Left cardiac atrium (tissue), 4 donors: ENCODE measurements around the gene ING1. TPM values are rescaled to one million over a fixed set of nuclear protein-coding genes. Genes with fewer than 3 reads are reported as not detected.
"Not testable (repeated sequence)": the region's sequence is repeated elsewhere in the genome, so short reads cannot be mapped to it uniquely, and the experiment has no call there.

ENCODE experiments used
- ATAC-seq, 2 donors: fragments of 200-7000 bp; cut with Tn5 transposase; one replicate each; pipeline ENCODE4 v1.9.1; 2020; ENCODE audit warnings: mild to moderate bottlenecking in 2 of 2, moderate library complexity in 2 of 2
- DNase-seq: peaks from one replicate; pipeline ENCODE4 v3.0.0-alpha.2; 2020
- intact Hi-C, 2 donors: fragments of 100-400 bp; cut with DNase I; formaldehyde crosslinking; loops; one replicate each; pipeline versions ENCODE4 v1.14.1 to v1.15.1; 2022 to 2023
- total RNA-seq, 2 donors: library from RNA; stranded (reverse); fragmentation: NEBNext Ultra II Directional; extraction: Animal tissue kit (Norgen Biotek cat#: 25700); gene quantifications; one replicate each; pipeline ENCODE4 v1.2.1, GENCODE V29; 2021
- donor health status: DM: no; HTN: yes; CAD: no.
- donor health status: DM: no; HTN: yes; CAD: no; lungs with severe emphysema.
- donor health status: DM: yes; HTN: yes; CAD: no.
- donor health status: Dilated cardiomyopathy.

Gene ING1
- total RNA-seq, 2 donors from 2014 or later, result 6.3 to 7.0 TPM

GRCh38 chr13:110712081-110712848 lies 1.2 kb upstream of the ING1 start:
- DNase-seq, result peak; percentile 87
- intact Hi-C loops, result loop anchor here in 1 of 2 donors (2.0 kb wide), 1 partner anchor 203 kb away; the partner anchor contains the start of gene ANKRD10

GRCh38 chr13:110712849-110713641 lies 455 bp upstream of the ING1 start:
- intact Hi-C loops, result loop anchor here in 1 of 2 donors (2.0 kb wide), 1 partner anchor 202 kb away; the partner anchor contains the start of gene ANKRD10
- ATAC-seq (peak; percentile 73 to 75), DNase-seq (peak; percentile 99)

More at GRCh38 chr13:110712081-110712848, 1.2 kb upstream of the ING1 start:
- peak; percentile 61 to 72 for ATAC-seq

GRCh38 chr13:110713981-110714796 lies 689 bp downstream of the ING1 start:
- intact Hi-C loops, result loop anchor here in 1 of 2 donors (2.0 kb wide), 1 partner anchor 201 kb away; the partner anchor contains the start of gene ANKRD10
- ATAC-seq, result no peak
- DNase-seq, result peak; percentile 54

GRCh38 chr13:110714797-110715394 lies 1.4 kb downstream of the ING1 start:
- ATAC-seq, result peak; percentile 6 to 8

GRCh38 chr13:110715395-110716246 lies 2.1 kb downstream of the ING1 start:
- peak; percentile 98 for DNase-seq
- intact Hi-C loops, result no loop called here
- ATAC-seq, result peak; percentile 66 to 80

More at GRCh38 chr13:110714797-110715394, 1.4 kb downstream of the ING1 start:
- peak; percentile 71 for DNase-seq
- intact Hi-C loops, result no loop called here

GRCh38 chr13:110716247-110716515 lies 2.7 kb downstream of the ING1 start:
- intact Hi-C loops, result no loop called here
- ATAC-seq (no peak), DNase-seq (peak; percentile 48)

- ATAC-seq, result no peak
- DNase-seq, result no peak
- intact Hi-C loops, result no loop called here
Measured at GRCh38 chr13:110719036-110719710, 5.7 kb downstream of the ING1 start.

GRCh38 chr13:110722971-110723370 lies 9.5 kb downstream of the ING1 start:
- intact Hi-C loops, result loop anchor here in 1 of 2 donors (10.0 kb wide), 1 partner anchor 332 kb away; no protein-coding TSS in a partner anchor
- no peak for ATAC-seq

GRCh38 chr13:110723598-110723997 lies 10.1 kb downstream of the ING1 start:
- intact Hi-C loops, result loop anchor here in 1 of 2 donors (10.0 kb wide), 1 partner anchor 331 kb away; no protein-coding TSS in a partner anchor
- no peak for DNase-seq

More at GRCh38 chr13:110722971-110723370, 9.5 kb downstream of the ING1 start:
- DNase-seq, result no peak

GRCh38 chr13:110726153-110726552 lies 12.7 kb downstream of the ING1 start:
- not testable (repeated sequence) for ATAC-seq, DNase-seq
- intact Hi-C loops, result loop anchor here in 1 of 2 donors (10.0 kb wide), 1 partner anchor 329 kb away; no protein-coding TSS in a partner anchor

More at GRCh38 chr13:110723598-110723997, 10.1 kb downstream of the ING1 start:
- no peak for ATAC-seq

GRCh38 chr13:110726726-110727125 lies 13.2 kb downstream of the ING1 start:
- intact Hi-C loops, result loop anchor here in 1 of 2 donors (10.0 kb wide), 1 partner anchor 328 kb away; no protein-coding TSS in a partner anchor
- ATAC-seq, result no peak

GRCh38 chr13:110731072-110731471 lies 17.6 kb downstream of the ING1 start:
- ATAC-seq, result no peak
- no peak for DNase-seq
- intact Hi-C loops, result no loop called here

More at GRCh38 chr13:110726726-110727125, 13.2 kb downstream of the ING1 start:
- DNase-seq, result no peak

GRCh38 chr13:110734561-110734960 lies 21.1 kb downstream of the ING1 start:
- intact Hi-C loops, result no loop called here
- ATAC-seq, result no peak
- no peak for DNase-seq

GRCh38 chr13:110737555-110737954 lies 24.1 kb downstream of the ING1 start:
- DNase-seq (no peak), ATAC-seq (no peak)
- intact Hi-C loops, result no loop called here

GRCh38 chr13:110743687-110744086 lies 30.2 kb downstream of the ING1 start:
- no peak for ATAC-seq
- no peak for DNase-seq
- intact Hi-C loops, result no loop called here

- ATAC-seq, result no peak
- no peak for DNase-seq
- intact Hi-C loops, result no loop called here
Measured at GRCh38 chr13:110746438-110746837, 32.9 kb downstream of the ING1 start.

- ATAC-seq (no peak), DNase-seq (no peak)
- intact Hi-C loops, result no loop called here
Measured at GRCh38 chr13:110748271-110748670, 34.8 kb downstream of the ING1 start.
